HEK293 (cell line): ENCODE results near the gene DKK3.

Source experiments
- CTCF ChIA-PET: fragments of 350-600 bp; formaldehyde crosslinking; extraction: SDS; loops from one replicate; lab custom pipeline; 2021; ENCODE audit warnings: antibody characterized with exemption; lab: Yijun Ruan, JAX
- POLR2A ChIA-PET: fragments of 300-600 bp; formaldehyde crosslinking; extraction: SDS; loops from one replicate; lab custom pipeline; 2020; ENCODE audit warnings: antibody characterized with exemption, inconsistent platforms; lab: Yijun Ruan, JAX
- H3K27ac ChIP-seq: fragments of 200-500 bp; sonication (Bioruptor generic); 2 replicates; pipeline ENCODE4 v1.5.1; 2014; ENCODE audit warnings: low read depth, low read length, control low read depth, inconsistent platforms; ENCODE audit errors: extremely low read depth
- H3K36me3 ChIP-seq, 2 experiments: fragments of 200-500 bp in 1 of 2; sonication (Bioruptor generic) in 1 of 2; 1 replicate in 1 of 2; 2 replicates in 1 of 2; pipeline ENCODE4 v1.5.1; 2014 to 2017; ENCODE audit warnings: inconsistent platforms in 2 of 2, low read length in 2 of 2; ENCODE audit not compliant: control insufficient read depth in 2 of 2, insufficient read depth in 1 of 2
- H3K4me1 ChIP-seq: fragments of 200-500 bp; sonication (Bioruptor generic); 2 replicates; pipeline ENCODE4 v1.5.1; 2014; ENCODE audit warnings: mild to moderate bottlenecking, low read length, inconsistent platforms; ENCODE audit not compliant: control insufficient read depth, insufficient read depth
- H3K4me3 ChIP-seq: 2 replicates; pipeline ENCODE4 v1.5.1; 2011; ENCODE audit warnings: low read depth, mild to moderate bottlenecking, control low read depth, low read length, moderate library complexity
- H3K9me3 ChIP-seq: fragments of 200-500 bp; sonication (Bioruptor generic); 2 replicates; pipeline ENCODE4 v1.5.1; 2014; ENCODE audit warnings: low read depth, low read length, inconsistent platforms; ENCODE audit not compliant: control insufficient read depth, insufficient read depth
- HOXA7 ChIP-seq: sonication (generic); formaldehyde crosslinking; IDR thresholded peaks from 2 replicates; pipeline ENCODE4 v1.8.1; 2022; ENCODE audit warnings: missing genetic modification reagents, borderline replicate concordance
- HOXC10 ChIP-seq: sonication (generic); formaldehyde crosslinking; IDR thresholded peaks from 2 replicates; pipeline ENCODE4 v1.8.1; 2023; ENCODE audit warnings: mild to moderate bottlenecking, missing genetic modification reagents
- SCRT2 ChIP-seq: fragments of 450-650 bp; formaldehyde crosslinking; IDR thresholded peaks from 2 replicates; pipeline ENCODE4 v1.5.1; 2016; ENCODE audit warnings: missing biosample characterization, missing genetic modification characterization
- SP3 ChIP-seq: fragments of 450-650 bp; formaldehyde crosslinking; IDR thresholded peaks from 2 replicates; pipeline ENCODE4 v1.5.1; 2016; ENCODE audit warnings: missing biosample characterization, missing genetic modification characterization
- YY1 ChIP-seq: fragments of 450-650 bp; formaldehyde crosslinking; IDR thresholded peaks from 2 replicates; pipeline ENCODE4 v1.5.1; 2018; ENCODE audit warnings: missing biosample characterization, missing genetic modification characterization
- ZBTB17 ChIP-seq: fragments of 450-650 bp; formaldehyde crosslinking; IDR thresholded peaks from 2 replicates; pipeline ENCODE4 v1.5.1; 2016; ENCODE audit warnings: missing biosample characterization, missing genetic modification characterization
- ZFP3 ChIP-seq: fragments of 450-650 bp; formaldehyde crosslinking; IDR thresholded peaks from 2 replicates; pipeline ENCODE4 v1.5.1; 2016; ENCODE audit warnings: low read depth, missing biosample characterization, missing genetic modification characterization
- ZNF133 ChIP-seq: fragments of 450-650 bp; formaldehyde crosslinking; IDR thresholded peaks from 2 replicates; pipeline ENCODE4 v1.5.1; 2016; ENCODE audit warnings: missing biosample characterization, missing genetic modification characterization
- ZNF157 ChIP-seq: fragments of 450-650 bp; formaldehyde crosslinking; IDR thresholded peaks from 2 replicates; pipeline ENCODE4 v1.5.1; 2016; ENCODE audit warnings: missing biosample characterization, missing genetic modification characterization
- ZNF2 ChIP-seq: fragments of 450-650 bp; formaldehyde crosslinking; IDR thresholded peaks from 2 replicates; pipeline ENCODE4 v1.5.1; 2016; ENCODE audit warnings: missing biosample characterization, missing genetic modification characterization
- ZNF214 ChIP-seq: fragments of 450-650 bp; formaldehyde crosslinking; IDR thresholded peaks from 2 replicates; pipeline ENCODE4 v1.5.1; 2017; ENCODE audit warnings: missing biosample characterization, mild to moderate bottlenecking, missing genetic modification characterization, borderline replicate concordance
- ZNF239 ChIP-seq: fragments of 450-650 bp; formaldehyde crosslinking; IDR thresholded peaks from 2 replicates; pipeline ENCODE4 v1.5.1; 2016; ENCODE audit warnings: missing biosample characterization, missing genetic modification characterization
- ZNF266 ChIP-seq: fragments of 450-650 bp; formaldehyde crosslinking; IDR thresholded peaks from 2 replicates; pipeline ENCODE4 v1.5.1; 2016; ENCODE audit warnings: missing biosample characterization, missing genetic modification characterization, low read depth
- ZNF335 ChIP-seq: fragments of 450-650 bp; formaldehyde crosslinking; conservative IDR thresholded peaks from 2 replicates; pipeline ENCODE4 v1.5.1; 2016; ENCODE audit warnings: missing biosample characterization, missing genetic modification characterization
- ZNF423 ChIP-seq: fragments of 450-650 bp; formaldehyde crosslinking; IDR thresholded peaks from 2 replicates; pipeline ENCODE4 v1.5.1; 2016; ENCODE audit warnings: missing biosample characterization, missing genetic modification characterization
- ZNF521 ChIP-seq: fragments of 450-650 bp; formaldehyde crosslinking; IDR thresholded peaks from 2 replicates; pipeline ENCODE4 v1.5.1; 2017; ENCODE audit warnings: missing biosample characterization, mild to moderate bottlenecking, missing genetic modification characterization
- ZNF530 ChIP-seq: fragments of 450-650 bp; formaldehyde crosslinking; IDR thresholded peaks from 2 replicates; pipeline ENCODE4 v1.5.1; 2016; ENCODE audit warnings: low read depth, missing biosample characterization, missing genetic modification characterization
- ZNF544 ChIP-seq: fragments of 450-650 bp; formaldehyde crosslinking; IDR thresholded peaks from 2 replicates; pipeline ENCODE4 v1.5.0; 2017; ENCODE audit warnings: missing biosample characterization, missing genetic modification characterization
- ZNF555 ChIP-seq: fragments of 450-650 bp; formaldehyde crosslinking; conservative IDR thresholded peaks from 2 replicates; pipeline ENCODE4 v1.5.1; 2017; ENCODE audit warnings: missing biosample characterization, mild to moderate bottlenecking, missing genetic modification characterization, inconsistent platforms
- ZNF707 ChIP-seq: fragments of 450-650 bp; formaldehyde crosslinking; IDR thresholded peaks from 2 replicates; pipeline ENCODE4 v1.5.1; 2016; ENCODE audit warnings: missing biosample characterization, missing genetic modification characterization
- ZNF792 ChIP-seq: fragments of 450-650 bp; formaldehyde crosslinking; IDR thresholded peaks from 2 replicates; pipeline ENCODE4 v1.5.1; 2016; ENCODE audit warnings: missing biosample characterization, missing genetic modification characterization
- ZNF837 ChIP-seq: fragments of 450-650 bp; formaldehyde crosslinking; IDR thresholded peaks from 2 replicates; pipeline ENCODE4 v1.5.1; 2016; ENCODE audit warnings: missing biosample characterization, missing genetic modification characterization
- TF ChIP-seq, protein P1 (sequence below): fragments of 450-650 bp; formaldehyde crosslinking; IDR thresholded peaks from 2 replicates; pipeline ENCODE4 v1.5.1; 2016; ENCODE audit warnings: missing biosample characterization, missing genetic modification characterization
- TF ChIP-seq, protein P2 (sequence below): fragments of 450-650 bp; formaldehyde crosslinking; IDR thresholded peaks from 2 replicates; pipeline ENCODE4 v1.5.1; 2016; ENCODE audit warnings: missing biosample characterization, missing genetic modification characterization
- TF ChIP-seq, protein P3 (sequence below): fragments of 450-650 bp; formaldehyde crosslinking; IDR thresholded peaks from 2 replicates; pipeline ENCODE4 v1.5.1; 2016; ENCODE audit warnings: missing biosample characterization, missing genetic modification characterization
- TF ChIP-seq, protein P4 (sequence below): fragments of 450-650 bp; formaldehyde crosslinking; IDR thresholded peaks from 2 replicates; pipeline ENCODE4 v1.5.1; 2017; ENCODE audit warnings: missing biosample characterization, missing genetic modification characterization

DKK3 gene

DNA sequence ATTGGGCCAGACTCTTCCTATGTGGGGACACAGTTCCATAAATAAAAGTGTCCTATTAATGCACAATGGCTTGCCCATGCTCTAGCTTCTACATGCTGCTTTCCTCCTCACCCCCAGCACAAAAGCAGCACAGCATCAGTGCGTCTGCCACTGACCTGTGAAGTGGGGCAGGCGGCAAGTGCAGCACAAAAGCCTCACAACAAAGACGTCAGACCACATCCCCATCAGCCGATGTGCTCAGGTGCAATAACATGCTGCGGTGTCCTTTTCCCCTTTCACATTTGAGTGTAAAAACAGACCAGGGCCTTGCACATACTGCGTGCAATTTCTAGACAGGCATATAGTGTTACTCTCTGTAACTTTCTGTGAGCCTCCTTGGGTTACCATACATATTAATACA lies 12.8 kb downstream of the DKK3 start:
- H3K27ac ChIP-seq = no peak overlapping the region
- CTCF ChIA-PET = interaction anchor here (0.6 kb wide), 1 partner anchor 39 kb away, joined by 3 read pairs; no protein-coding TSS in a partner anchor
- TF ChIP-seq HOXC10 (CRISPR knock-in tag) (no peak), ZNF157 (no peak), SCRT2 (no peak), ZNF544 (tag by site-specific recombination) (no peak), ZNF133 (no peak), ZNF837 (tag by site-specific recombination) (no peak), ZNF266 (no peak), ZNF792 (tag by site-specific recombination) (no peak), ZNF530 (tag by site-specific recombination) (no peak)
- TF ChIP-seq, protein P1, sequence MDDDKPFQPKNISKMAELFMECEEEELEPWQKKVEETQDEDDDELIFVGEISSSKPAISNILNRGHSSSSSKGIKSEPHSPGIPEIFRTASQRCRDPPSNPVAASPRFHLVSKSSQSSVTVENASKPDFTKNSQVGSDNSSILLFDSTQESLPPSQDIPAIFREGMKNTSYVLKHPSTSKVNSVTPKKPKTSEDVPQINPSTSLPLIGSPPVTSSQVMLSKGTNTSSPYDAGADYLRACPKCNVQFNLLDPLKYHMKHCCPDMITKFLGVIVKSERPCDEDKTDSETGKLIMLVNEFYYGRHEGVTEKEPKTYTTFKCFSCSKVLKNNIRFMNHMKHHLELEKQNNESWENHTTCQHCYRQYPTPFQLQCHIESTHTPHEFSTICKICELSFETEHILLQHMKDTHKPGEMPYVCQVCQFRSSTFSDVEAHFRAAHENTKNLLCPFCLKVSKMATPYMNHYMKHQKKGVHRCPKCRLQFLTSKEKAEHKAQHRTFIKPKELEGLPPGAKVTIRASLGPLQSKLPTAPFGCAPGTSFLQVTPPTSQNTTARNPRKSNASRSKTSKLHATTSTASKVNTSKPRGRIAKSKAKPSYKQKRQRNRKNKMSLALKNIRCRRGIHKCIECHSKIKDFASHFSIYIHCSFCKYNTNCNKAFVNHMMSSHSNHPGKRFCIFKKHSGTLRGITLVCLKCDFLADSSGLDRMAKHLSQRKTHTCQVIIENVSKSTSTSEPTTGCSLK = no peak
- TF ChIP-seq, protein P2, sequence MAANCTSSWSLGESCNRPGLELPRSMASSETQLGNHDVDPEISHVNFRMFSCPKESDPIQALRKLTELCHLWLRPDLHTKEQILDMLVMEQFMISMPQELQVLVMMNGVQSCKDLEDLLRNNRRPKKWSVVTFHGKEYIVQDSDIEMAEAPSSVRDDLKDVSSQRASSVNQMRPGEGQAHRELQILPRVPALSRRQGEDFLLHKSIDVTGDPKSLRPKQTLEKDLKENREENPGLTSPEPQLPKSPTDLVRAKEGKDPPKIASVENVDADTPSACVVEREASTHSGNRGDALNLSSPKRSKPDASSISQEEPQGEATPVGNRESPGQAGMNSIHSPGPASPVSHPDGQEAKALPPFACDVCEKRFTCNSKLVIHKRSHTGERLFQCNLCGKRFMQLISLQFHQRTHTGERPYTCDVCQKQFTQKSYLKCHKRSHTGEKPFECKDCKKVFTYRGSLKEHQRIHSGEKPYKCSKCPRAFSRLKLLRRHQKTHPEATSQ (tag by site-specific recombination) = no peak
- TF ChIP-seq, all 188 proteins: peak for 0
- POLR2A ChIA-PET = no interaction called here
- Histone ChIP-seq H3K9me3 (no peaks in the 10 kb centered on the region), H3K36me3 (no peaks in the 10 kb centered on the region), H3K4me1 (no peaks in the 10 kb centered on the region), H3K4me3 (no peak overlapping the region)

DNA sequence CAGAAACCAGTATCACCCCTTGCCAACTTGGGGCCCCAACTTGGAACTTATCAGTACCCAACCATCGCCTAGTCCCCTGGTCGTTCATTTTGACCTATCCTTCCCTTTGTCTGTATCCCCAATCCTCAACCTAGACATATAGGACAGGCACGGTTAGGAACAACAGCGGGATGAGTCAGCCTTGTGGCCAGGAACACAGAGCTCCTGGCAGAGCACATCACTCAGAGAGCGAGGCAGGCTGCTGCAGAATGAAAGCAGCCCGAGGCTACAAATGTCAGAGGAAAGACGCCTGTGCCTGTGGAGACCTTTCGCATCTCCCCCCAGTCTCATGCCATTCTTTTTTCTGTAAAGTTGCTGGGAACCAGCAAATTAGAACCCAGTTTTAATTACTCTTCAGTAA lies 14.6 kb downstream of the DKK3 start:
- POLR2A ChIA-PET = interaction anchor here (1.0 kb wide), 1 partner anchor 15 kb away, joined by 4 read pairs; the partner anchor contains the start of gene DKK3
- no peak overlapping the region for H3K27ac ChIP-seq
- no peak overlapping the region for H3K4me3 ChIP-seq
- no peaks in the 10 kb centered on the region for H3K4me1 ChIP-seq
- CTCF ChIA-PET = interaction anchor here (0.6 to 1.6 kb wide), 4 partner anchors 15 to 292 kb away, joined by 3 to 5 read pairs (median 4); partner anchors contain the start of gene DKK3
- H3K36me3 ChIP-seq = no peaks in the 10 kb centered on the region
- H3K9me3 ChIP-seq = no peaks in the 10 kb centered on the region
- TF ChIP-seq HOXA7 (CRISPR knock-in tag) = no peak
- TF ChIP-seq ZNF239 = no peak
- TF ChIP-seq ZNF423 = no peak
- TF ChIP-seq, protein P3, sequence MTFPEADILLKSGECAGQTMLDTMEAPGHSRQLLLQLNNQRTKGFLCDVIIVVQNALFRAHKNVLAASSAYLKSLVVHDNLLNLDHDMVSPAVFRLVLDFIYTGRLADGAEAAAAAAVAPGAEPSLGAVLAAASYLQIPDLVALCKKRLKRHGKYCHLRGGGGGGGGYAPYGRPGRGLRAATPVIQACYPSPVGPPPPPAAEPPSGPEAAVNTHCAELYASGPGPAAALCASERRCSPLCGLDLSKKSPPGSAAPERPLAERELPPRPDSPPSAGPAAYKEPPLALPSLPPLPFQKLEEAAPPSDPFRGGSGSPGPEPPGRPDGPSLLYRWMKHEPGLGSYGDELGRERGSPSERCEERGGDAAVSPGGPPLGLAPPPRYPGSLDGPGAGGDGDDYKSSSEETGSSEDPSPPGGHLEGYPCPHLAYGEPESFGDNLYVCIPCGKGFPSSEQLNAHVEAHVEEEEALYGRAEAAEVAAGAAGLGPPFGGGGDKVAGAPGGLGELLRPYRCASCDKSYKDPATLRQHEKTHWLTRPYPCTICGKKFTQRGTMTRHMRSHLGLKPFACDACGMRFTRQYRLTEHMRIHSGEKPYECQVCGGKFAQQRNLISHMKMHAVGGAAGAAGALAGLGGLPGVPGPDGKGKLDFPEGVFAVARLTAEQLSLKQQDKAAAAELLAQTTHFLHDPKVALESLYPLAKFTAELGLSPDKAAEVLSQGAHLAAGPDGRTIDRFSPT (tag by site-specific recombination) = no peak
- no peak for TF ChIP-seq ZNF837 (tag by site-specific recombination)
- TF ChIP-seq ZNF335 = no peak
- TF ChIP-seq YY1 = no peak
- TF ChIP-seq ZNF266 = no peak
- no peak for TF ChIP-seq ZNF2 (tag by site-specific recombination)
- TF ChIP-seq, protein P4, sequence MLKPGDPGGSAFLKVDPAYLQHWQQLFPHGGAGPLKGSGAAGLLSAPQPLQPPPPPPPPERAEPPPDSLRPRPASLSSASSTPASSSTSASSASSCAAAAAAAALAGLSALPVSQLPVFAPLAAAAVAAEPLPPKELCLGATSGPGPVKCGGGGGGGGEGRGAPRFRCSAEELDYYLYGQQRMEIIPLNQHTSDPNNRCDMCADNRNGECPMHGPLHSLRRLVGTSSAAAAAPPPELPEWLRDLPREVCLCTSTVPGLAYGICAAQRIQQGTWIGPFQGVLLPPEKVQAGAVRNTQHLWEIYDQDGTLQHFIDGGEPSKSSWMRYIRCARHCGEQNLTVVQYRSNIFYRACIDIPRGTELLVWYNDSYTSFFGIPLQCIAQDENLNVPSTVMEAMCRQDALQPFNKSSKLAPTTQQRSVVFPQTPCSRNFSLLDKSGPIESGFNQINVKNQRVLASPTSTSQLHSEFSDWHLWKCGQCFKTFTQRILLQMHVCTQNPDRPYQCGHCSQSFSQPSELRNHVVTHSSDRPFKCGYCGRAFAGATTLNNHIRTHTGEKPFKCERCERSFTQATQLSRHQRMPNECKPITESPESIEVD = no peak
- TF ChIP-seq ZBTB17 (tag by site-specific recombination) = no peak
- TF ChIP-seq SP3 = no peak
- TF ChIP-seq ZNF555 = no peak
- no peak for TF ChIP-seq ZNF521
- TF ChIP-seq, protein P2 (tag by site-specific recombination) = no peak
- TF ChIP-seq ZNF707 (tag by site-specific recombination) = no peak
- TF ChIP-seq ZFP3 (tag by site-specific recombination) = no peak
- TF ChIP-seq HOXC10 (CRISPR knock-in tag) = no peak
- no peak for TF ChIP-seq ZNF214 (tag by site-specific recombination)
